Prostate gland (tissue), 2 donors: ENCODE data around the gene VPS54.

ENCODE experiments used
- POLR2AphosphoS5 ChIP-seq: sonication (generic); formaldehyde crosslinking; IDR thresholded peaks from one replicate; pipeline ENCODE4 v1.6.1; 2017; ENCODE audit warnings: antibody characterized with exemption
- TF ChIP-seq, protein P1 (sequence below), 4 experiments: fragments of 200-600 bp in 2 of 4; fragments of 450-650 bp in 2 of 4; sonication (generic) in 2 of 4; IDR thresholded peaks; 1 replicate in 3 of 4; 2 replicates in 1 of 4; pipeline ENCODE4 v1.5.1; 2016 to 2019; ENCODE audit warnings: antibody characterized with exemption in 4 of 4, mild to moderate bottlenecking in 2 of 4, moderate library complexity in 2 of 4

- TF ChIP-seq, protein P1, sequence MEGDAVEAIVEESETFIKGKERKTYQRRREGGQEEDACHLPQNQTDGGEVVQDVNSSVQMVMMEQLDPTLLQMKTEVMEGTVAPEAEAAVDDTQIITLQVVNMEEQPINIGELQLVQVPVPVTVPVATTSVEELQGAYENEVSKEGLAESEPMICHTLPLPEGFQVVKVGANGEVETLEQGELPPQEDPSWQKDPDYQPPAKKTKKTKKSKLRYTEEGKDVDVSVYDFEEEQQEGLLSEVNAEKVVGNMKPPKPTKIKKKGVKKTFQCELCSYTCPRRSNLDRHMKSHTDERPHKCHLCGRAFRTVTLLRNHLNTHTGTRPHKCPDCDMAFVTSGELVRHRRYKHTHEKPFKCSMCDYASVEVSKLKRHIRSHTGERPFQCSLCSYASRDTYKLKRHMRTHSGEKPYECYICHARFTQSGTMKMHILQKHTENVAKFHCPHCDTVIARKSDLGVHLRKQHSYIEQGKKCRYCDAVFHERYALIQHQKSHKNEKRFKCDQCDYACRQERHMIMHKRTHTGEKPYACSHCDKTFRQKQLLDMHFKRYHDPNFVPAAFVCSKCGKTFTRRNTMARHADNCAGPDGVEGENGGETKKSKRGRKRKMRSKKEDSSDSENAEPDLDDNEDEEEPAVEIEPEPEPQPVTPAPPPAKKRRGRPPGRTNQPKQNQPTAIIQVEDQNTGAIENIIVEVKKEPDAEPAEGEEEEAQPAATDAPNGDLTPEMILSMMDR (IDR thresholded peaks at IDR 0.05) = no peak
- TF ChIP-seq POLR2AphosphoS5 = no peak
Measured at GRCh38 chr2:64065516-64065915, 46.3 kb upstream of the VPS54 start.
